ENCODE data around the gene SLC16A9.
"Not testable (repeated sequence)": the region's sequence is repeated elsewhere in the genome, so short reads cannot be mapped to it uniquely, and the experiment has no call there.

Gene SLC16A9

GRCh38 chr10:59734014-59734462 lies 24.4 kb upstream of the SLC16A9 start:
- TF ChIP-seq CTCF (IDR thresholded peaks at IDR 0.05; ENCODE audit: borderline replicate concordance, insufficient read depth, low read depth, low read length) = no peak
- H3K4me3 ChIP-seq (ENCODE audit: low read depth, low read length) = no peak overlapping the region

GRCh38 chr10:59733321-59734013 lies 23.8 kb upstream of the SLC16A9 start:
- H3K4me3 ChIP-seq (ENCODE audit: low read depth, low read length) = not testable (repeated sequence)

DNA sequence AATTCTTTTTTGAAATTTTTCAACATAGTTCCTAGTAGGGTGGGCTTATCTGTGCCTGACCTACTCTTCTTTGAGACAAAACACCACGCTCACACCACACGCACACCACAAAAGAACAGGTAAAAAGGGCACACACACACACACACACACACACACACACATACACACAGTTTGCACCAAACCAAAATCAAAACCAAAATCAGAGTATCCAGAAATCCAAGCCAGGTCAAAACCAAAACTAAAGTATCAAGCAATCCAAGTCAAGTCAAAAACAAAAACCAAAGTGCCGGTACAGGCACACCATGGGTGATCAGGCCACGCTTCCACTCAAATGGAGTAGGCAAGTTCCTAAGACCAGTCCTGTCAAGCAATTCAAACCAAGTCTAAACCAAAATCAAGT lies 23.2 kb upstream of the SLC16A9 start:
- not testable (repeated sequence) for H3K4me3 ChIP-seq (ENCODE audit: low read depth, low read length)

DNA sequence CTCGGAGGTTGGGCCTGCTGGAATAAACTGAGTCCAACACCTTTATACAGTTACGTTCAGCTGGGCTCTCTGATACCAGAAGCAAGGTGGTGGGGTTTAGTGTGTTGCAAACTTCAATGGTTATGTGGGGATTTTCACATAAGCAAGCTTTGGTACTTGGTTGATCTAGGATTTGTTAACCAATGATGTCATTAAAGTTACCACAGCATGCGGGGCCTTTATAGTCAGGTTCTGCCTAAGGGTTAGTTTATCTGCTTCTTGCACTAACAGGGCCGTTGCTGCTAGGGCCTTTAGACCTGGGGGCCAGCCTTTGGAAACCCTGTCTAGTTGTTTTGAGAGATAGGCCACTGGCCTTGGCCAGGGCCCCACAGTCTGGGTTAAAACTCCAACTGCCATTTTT lies 19.5 kb upstream of the SLC16A9 start:
- H3K4me3 ChIP-seq (ENCODE audit: low read depth, low read length) = not testable (repeated sequence)

- no peak for TF ChIP-seq CTCF (IDR thresholded peaks at IDR 0.05; ENCODE audit: borderline replicate concordance, insufficient read depth, low read depth, low read length)
- H3K4me3 ChIP-seq (ENCODE audit: low read depth, low read length) = no peak overlapping the region
These were observed 14.7 kb upstream of the SLC16A9 start for GRCh38 chr10:59724098-59724938.

DNA sequence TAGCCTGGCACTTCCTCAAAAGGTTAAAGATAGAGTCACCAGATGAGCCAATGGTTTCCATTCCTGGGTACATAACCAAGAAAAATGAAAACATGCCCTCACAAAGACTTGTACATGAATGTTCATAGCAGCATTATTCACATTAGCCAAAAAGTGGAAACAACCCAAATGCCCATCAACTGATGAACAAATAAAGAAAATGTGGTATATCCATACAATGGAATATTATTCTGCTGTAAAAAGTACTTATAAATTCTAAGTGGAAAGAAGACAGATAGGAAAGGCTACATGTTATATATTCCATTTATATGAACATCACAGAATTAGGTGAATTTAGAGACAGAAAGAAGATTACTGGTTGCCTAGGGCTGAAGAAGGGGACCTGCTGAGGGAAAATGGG lies 10.7 kb upstream of the SLC16A9 start:
- no peak for TF ChIP-seq CTCF (IDR thresholded peaks at IDR 0.05; ENCODE audit: borderline replicate concordance, insufficient read depth, low read depth, low read length)
- no peak overlapping the region for H3K4me3 ChIP-seq (ENCODE audit: low read depth, low read length)

GRCh38 chr10:59719374-59719773 lies 9.7 kb upstream of the SLC16A9 start:
- H3K4me3 ChIP-seq (ENCODE audit: low read depth, low read length) = no peak overlapping the region
- no peak for TF ChIP-seq CTCF (IDR thresholded peaks at IDR 0.05; ENCODE audit: borderline replicate concordance, insufficient read depth, low read depth, low read length)

- TF ChIP-seq CTCF (IDR thresholded peaks at IDR 0.05; ENCODE audit: borderline replicate concordance, insufficient read depth, low read depth, low read length) = no peak
These were observed 8.6 kb upstream of the SLC16A9 start for GRCh38 chr10:59718257-59718656.

More at GRCh38 chr10:59718257-59718656, 8.6 kb upstream of the SLC16A9 start:
- no peak overlapping the region for H3K4me3 ChIP-seq (ENCODE audit: low read depth, low read length)
